Medulla oblongata (tissue), 1 donor: ENCODE measurements around the gene ABCA13.

Experiments
- DNase-seq: peaks from one replicate; pipeline ENCODE4 v3.0.0-alpha.2; 2015; ENCODE audit errors: extremely low spot score

ABCA13 gene

DNA sequence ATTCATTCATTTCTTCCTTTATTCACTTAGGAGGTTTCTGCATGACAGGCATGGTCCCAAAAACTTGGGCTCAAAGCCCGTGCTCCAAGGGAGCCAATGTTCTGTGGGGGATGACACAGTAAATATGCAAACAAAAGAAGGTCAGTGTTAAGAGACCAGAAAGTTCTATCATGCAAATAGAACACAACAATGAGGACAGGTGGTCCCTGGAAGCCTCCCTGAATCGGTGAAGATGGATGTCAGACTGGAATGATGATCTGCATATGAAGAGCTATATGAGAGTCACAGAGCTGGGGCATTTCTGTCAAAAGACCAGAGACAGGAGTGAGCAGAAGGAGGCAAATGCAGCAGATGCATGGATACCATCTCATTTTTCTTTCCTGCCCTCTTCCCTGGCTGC, 129.0 kb downstream of the ABCA13 start:
- no peak for DNase-seq

DNA sequence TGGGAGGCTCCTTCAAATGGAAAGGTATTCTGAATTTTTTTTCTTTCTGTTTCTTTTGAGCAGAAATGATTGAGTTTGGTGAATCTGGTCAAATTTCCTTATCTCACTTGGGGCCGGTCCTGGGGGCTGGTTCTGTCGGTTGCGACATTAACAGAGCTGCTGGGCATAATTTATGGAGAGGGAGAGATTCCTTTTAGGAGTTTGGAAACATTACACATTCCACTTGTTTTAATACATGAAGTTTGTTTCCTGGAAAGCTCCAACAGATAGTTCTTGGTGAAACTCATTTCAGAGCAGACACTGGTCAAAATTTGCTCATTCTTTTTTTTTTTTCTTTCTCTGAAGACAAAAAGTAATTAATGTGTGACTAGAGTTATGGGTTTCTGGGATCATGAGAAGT, 129.9 kb downstream of the ABCA13 start:
- DNase-seq, result no peak

DNA sequence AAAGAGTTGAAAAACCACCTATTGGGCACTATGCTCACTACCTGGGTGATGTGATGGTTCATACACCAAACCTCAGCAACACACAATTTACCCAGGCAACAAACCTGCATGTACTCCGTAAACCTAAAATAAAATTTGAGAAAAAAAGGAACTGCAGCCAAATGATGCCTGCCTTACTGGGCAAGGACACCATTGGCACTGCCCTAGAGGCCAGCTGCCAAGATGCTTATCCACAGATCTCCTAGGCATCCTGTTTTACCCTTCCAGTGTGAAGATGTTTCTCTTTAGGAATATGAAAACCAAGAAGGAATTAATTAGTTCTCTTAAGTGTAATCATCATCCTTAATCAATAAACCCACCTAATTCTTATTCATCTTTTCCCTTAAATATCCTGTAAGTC, 133.4 kb downstream of the ABCA13 start:
- no peak for DNase-seq

DNA sequence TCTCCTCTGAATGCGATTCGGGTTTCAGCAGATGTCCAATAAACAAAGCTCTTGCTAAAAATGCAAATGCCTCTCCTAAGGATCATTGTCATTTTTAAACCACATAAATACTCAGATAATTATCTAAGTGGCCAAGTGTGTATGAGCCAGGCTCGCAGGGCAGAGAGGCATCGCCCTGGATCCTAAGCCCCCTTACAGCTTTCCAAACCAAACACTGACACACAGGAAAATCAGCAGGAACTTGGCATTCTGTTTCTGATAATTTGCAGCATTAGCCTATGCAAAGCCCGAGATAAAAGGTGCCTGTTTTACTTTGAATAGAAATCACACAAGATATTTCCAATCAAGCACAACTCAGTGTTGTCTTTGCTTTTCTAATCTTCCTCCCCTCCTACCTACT, 134.4 kb downstream of the ABCA13 start:
- DNase-seq, result no peak

DNA sequence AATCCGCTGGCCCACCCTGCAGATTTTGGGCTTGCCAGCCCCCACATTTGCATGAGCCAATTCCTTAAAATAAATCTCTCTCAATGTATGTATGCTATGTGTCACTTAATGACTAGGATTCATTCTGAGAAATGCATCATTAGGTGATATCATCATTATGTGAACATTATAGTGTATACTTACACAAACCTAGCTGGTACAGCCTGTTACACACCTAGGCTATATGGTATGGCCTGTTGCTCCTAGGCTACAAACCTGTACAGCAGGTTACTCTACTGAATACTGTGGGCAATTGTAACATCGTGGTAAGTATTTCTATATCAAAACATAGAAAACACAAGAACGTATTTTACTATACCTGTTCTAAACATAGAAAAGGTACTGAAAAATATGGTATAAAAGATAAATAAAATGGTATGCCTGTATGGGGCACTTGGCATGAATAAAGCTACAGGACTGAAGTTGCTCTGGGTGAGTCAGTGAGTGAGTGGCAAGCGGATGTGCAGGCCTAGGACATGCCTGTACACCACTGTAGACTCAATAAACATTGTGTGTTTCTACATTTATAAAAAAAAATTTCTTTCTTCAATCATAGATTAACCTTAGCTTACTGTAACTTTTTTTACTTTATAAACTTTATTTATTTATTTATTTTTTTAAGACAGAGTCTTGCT, 135.9 kb downstream of the ABCA13 start:
- no peak for DNase-seq

DNA sequence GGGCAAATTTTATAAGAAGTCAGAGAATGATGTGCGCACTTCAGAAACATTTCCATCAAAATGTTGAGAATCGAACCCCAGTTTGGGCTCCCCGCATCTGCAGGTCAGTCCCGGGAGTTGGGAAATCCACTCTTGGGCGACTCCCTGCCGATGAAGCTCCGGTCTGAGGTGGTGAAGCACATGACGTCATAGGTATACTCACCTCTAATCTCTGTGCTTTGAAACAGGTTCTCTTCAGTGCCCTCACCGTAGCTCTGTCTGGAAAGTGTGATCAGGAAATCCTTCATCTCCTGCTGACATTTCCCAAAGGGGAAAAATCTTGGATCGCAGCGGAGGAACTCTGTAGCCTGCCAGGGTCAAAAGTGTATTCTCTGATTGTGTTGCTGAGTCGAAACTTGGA, 138.5 kb downstream of the ABCA13 start:
- DNase-seq, result no peak

DNA sequence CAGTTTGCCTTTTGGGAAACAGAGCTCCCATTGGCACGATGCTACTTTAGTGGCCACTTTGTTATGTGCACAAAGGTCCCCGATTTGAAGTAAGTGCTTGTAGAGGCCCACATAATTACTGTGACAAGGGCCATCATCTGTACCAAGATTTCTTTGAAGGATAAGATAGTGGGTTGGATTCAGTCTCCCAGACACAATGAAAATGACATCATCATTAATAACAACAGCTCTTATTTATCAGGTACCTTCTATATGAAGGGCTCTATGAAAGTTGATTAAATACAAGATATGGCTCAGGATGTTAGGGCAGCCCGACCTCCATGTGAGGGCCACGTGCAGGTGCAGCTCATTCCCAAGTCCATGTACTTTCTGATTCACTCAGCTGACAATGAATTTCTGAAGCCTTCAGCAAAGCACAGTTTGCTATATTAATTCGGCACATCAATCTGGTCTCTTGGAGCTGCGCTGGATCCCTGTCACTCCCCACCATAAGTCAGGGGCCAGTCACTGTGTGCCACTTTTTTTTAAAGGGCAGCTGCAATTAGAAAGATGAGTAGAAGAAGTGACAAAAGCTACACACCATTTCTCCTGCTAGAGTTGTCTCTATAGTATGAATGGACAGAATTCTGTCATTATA, 140.3 kb downstream of the ABCA13 start:
- no peak for DNase-seq

DNA sequence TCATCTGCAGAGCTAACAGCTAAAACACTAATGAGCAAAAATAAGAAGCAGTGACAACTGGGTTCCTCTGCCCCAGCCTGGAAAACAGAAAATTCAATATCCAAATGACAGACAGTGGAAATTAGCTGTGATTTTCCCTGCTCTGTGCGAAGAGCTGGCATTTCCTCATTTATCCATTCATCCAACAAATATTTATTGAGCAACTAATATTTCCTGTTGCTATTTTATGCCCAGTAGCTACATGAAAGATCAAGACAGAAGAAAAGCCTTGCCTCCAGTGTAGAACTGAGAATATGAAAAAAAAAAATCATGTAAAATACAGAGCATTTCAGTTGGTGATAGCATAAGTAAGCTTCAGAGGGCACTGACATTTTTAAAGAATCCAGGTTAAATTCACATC, 140.9 kb downstream of the ABCA13 start:
- DNase-seq, result no peak

DNA sequence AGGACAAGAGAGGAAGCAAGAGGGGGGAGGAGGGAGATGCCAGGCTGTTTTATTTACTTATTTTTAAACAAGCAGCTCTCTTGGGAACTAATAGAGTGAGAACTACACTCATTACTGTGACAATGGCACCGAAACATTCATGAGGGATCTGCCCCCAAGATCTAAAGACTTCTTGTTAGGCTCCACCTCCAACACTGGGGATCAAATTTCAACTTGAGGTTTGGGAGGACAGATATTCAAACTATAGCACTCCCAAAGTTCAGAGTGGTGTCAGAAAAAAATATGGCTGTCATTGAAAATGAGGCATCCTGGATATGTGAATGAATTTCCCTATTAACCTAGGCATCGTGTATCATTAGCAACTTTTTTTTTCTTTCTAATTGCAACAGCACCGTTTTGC, 145.5 kb downstream of the ABCA13 start:
- DNase-seq, result no peak

DNA sequence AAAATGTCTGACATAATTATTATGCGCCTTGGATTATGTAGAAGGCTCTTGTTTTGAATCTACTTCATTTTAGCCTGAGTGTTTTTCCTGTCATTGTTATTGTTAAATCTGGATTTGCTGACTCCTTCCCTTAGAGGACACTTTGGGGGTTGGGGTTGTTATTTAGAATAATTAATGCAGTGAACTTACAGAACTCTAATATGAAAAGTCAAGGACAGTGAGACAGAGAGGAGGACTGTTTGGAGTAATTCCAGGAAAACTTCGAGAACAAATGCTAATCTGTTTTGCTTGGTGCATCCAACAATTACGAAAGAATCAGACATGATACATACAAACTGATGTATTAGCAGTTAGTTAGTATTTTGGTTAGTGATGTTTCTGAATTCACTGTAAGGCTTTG, 146.1 kb downstream of the ABCA13 start:
- DNase-seq, result no peak

DNA sequence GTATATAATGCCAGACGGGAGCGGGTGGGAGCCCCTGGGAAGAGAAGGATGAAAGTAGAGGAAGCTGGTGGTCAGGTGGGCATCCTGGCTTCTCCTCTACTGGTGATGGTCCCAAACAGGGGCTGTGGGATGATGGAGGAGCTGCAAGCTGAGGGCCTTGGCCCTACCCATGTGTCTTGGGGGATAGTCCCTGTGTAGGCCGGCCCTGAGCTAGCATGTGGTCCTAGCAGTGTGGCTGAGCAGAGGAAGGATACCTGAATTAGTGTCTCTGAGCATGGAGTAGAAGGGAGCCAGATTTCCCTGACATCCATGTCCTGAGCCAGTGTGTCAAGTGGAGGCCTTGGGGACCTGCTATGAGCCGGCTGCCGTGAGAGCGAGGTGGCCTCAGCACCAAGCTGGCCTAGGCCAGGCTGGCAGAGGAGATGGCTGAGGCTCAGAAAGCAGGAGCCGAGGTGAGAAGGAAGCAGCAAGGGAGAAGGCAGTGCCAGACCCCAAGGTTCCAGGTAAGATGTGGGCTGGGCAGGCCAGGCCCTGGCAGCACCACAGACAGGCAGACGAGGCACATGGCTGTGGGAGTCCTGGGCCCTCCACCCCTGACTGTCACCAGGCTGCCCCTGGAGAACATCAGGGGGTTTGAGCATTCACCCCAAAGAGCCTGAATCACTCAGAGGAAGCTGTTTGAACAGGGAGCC, 150.2 kb downstream of the ABCA13 start:
- DNase-seq, result no peak

DNA sequence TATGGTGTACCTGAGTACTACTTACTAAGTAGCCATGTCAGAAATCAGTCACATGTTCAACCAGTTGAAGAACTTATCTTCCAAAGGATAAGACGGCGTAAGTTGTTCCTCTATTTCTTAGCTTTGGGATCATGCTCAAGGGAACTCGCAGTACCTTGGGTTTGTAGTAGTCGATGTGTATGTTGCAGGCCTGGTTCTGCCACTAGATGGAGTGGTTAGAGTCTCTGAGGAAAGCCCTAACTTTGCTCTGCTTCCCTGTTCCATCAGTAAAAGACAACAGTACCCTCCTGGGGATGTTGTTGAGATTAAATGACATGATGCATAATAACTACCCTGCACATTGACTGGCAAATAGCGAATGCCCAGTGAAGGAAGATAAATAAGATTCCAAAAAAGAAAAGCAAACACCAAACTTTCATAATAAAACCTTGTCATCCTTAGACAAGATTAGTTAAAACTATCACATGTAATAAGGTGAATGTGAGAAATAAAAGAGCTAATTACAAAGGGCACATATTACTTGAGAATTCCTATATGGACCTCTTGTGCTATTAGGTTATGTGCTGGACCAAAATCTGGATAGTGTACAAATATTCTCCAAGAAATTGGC, 165.9 kb downstream of the ABCA13 start:
- peak; percentile 48 for DNase-seq

DNA sequence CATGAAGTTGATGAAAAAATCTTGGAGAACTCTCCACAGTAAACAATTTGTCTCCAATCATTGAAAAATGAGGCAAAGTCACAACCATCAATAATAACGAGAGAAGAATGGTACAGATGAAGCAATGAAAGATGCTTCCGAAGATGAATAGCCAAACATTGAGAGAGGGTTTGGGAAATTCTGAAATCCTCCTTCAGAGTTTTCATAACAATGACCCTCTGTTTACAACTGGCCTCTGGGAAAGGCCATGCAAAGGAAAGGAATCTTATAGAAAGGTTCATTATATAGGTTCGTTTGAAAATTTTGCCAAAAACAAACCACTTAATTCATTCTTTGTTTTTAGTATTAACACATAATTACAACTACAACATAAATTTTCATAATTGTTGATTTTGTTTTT, 166.5 kb downstream of the ABCA13 start:
- no peak for DNase-seq

DNA sequence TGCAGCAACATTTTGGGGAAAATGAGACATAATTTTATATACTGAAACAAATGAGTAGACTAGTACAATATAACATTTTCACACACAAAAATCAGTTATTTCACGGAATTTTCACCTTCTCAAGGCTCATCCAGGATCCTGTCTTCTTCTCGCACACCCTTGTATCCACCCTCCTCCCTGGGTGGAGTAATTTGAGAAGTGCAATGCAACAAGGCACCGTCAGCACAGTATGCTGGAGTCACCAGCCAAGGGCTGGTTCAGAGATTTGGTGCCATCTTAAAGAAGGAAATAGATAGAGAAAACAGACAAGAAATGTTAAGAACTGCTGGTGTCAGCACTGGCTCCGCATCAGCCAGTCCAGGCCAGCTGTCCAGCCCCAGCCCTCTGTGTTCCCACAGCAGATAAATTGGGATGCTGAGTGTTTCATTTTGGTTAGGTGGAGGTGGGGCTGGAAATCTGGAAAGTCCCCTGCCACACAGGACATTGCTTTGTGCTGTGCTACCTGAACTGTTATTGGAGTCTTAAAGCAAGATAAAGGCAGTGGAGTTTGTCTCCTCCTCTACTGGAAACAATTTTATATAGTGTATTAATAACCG, 176.1 kb downstream of the ABCA13 start:
- DNase-seq, result no peak

DNA sequence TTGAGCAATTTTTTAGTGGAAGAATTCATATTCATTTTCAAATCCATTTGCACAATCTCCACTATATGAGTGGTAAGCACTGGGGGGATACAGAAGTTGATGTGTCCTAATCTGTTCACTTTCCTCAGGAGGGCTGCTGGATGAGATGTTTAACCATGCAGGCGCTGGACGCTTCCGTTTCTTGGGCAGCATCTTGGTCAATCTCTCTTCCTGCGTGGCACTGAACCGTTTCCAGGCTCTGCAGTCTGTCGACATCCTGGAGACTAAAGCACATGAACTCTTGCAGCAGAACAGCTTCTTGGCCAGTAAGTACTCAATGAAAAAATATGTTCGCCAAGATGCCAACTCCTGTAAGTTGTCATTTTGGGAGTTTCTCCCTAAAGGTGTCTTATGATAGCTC, 179.3 kb downstream of the ABCA13 start:
- no peak for DNase-seq

DNA sequence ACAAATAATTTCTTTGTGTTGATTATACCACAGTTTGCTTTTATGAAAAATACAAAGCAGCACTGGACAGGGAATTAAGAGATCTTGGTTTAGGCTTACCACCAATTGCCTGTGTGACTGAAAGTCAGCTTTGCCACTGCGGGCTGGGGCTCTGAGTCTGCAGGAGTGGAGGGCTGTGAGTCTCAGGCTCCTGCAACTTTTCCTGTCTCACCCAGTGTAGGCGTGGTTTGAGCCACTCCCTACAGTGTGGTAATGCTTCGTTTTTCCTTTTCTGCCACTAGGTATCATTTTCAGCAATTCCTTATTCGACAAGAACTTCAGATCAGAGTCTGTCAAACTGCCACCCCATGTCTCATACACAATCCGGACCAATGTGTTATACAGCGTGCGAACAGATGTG, 180.6 kb downstream of the ABCA13 start:
- no peak for DNase-seq

DNA sequence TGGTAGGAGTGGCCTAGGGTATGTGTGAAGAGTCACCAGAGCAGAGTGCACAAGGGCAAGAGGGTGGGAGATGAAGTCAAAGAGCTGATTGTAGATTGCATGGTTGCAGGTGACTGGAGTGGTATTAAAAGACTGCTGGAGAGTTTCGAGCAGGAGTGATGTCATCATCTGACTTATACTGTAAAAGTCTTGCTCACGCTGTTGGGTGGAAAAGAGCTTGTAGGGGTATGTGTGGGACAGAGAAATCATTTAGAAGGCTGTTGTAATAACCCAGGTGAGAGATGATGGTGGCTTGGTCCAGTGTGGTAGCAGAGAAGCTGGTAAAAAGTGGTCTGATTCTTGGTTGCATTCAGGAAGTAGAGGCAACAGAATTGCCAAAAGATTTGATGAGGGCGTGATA, 184.1 kb downstream of the ABCA13 start:
- no peak for DNase-seq

DNA sequence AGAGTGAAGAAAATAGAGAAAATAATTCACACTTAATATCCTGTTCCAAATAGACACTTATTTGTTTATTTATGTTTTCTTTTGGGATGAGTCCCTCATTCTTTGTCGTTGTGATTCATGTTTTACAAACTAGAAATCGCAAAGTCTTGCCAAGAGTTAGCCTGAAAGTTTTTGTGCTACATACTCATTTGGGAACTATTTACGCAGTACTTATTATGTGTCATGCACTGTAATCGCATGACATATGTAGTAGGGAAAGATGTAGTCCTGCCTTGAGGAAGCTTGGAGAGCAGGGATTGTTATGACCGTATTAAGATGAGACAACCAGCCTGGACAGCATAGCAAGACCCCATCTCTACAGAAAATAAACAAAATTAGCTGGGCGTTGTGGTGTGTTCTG, 189.3 kb downstream of the ABCA13 start:
- no peak for DNase-seq

DNA sequence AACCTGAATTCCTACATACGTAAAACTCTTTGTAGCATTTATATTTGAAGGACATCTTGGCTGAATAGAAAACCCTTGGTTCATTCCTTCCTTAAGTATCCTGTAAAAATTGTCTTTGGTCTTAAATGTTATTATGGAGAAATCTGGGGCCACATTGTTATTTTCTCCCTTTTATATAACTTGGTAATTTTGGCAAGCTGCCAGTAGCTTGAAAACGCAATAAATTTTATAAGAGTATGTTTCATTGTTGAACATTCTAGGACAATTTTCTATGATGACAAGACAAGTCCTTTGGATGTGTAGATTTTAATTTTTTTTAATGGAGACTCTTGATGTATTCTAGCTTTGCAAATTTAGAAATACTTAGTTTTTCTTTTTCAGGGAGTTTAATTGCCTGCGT, 191.9 kb downstream of the ABCA13 start:
- DNase-seq, result no peak

DNA sequence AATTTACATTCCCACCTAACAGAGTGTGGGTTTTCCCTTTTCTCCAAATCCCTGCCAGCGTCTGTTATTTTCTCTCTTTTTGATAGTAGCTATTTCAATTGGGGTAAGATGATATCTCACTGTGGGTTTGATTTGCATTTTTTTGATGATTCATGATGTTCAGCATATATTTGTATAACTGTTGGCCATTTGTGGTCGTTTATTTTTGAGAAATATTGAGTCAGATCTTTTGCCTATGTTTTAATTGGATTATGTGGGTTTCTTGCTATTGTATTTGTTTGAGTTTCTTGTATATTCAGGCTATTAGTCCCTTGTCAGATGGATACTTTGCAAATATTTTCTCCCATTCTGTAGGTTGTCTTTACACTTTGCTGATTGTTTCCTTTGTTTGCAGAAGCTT, 193.8 kb downstream of the ABCA13 start:
- no peak for DNase-seq

DNA sequence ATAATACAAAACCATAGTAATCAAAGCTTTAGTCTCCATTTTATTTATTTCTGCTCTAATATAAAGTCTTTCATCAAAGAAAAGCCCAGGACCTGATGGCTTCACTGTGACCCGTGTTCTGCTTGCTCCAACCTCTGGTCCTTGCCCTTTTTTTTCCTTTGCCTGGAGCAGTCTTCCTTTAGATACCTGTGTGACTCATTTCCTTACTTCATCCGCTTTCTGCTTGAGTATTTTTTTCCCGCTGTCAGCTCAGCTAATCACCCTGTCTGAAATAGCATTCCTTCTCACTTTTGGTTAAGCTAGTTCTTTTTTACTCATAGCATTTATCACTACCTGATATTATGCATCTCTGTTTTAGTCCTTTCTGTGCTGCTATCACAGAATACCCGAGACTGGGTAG, 194.8 kb downstream of the ABCA13 start:
- no peak for DNase-seq

DNA sequence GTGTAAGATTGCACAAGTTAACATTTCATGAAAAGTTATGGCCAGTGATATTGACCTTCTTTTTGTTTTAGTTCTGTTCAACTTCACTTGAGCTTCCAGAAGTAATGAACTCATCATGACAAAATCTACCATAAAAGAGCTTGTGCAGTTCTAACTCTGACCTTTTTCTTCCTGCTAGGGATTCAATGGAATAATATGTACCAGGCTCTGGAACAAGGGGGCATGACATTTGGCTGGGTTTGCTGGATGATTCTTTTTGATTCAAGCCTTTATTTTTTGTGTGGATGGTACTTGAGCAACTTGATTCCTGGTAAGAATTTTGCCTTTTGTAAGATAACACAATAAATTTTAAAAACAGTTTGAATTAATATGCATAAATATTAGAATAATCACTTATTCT, 205.0 kb downstream of the ABCA13 start:
- peak; percentile 15 for DNase-seq

DNA sequence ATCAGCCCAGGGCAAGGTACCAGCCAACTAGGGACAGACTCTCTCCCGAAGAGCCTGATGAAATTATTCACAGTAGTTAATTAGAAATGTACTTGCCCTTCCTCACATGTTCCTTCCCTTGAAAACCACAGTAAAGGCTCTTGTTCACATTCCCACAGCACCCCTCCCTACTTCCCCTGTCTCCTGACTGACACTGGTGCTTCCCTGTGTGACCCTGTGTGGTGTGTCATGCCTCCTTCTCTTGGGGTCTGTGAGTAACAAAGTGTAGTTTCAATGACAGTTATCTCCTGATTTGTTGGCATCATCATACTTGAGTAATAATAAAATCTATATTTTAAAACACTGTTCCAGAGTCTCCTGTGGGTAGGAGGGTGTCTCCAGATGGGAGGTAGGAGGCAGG, 209.7 kb downstream of the ABCA13 start:
- no peak for DNase-seq
